ENCODE measurements around the gene CYP39A1. TPM values are rescaled to one million over a fixed set of nuclear protein-coding genes. Genes with fewer than 3 reads are reported as not detected.

CYP39A1 gene
- total and polyA plus RNA-seq, 9 of the 15 experiments (the other 6 are each of a cell fraction or from before 2014, with no cell fraction given), result not detected

DNA sequence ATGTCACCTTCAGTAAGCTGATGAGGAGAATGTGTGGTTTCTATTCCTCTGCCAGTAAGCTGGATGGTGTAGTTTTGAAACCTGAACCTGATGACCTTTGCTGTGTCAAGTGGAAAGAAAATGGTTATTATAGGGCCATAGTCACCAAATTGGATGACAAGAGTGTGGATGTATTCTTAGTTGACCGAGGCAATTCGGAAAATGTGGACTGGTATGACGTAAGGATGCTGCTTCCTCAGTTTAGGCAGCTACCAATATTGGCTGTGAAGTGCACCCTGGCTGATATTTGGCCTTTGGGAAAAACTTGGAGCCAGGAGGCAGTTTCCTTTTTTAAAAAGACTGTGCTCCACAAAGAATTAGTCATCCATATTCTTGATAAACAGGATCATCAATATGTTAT lies 37.0 kb upstream of the CYP39A1 start (continued):
- TF ChIP-seq, protein P1, sequence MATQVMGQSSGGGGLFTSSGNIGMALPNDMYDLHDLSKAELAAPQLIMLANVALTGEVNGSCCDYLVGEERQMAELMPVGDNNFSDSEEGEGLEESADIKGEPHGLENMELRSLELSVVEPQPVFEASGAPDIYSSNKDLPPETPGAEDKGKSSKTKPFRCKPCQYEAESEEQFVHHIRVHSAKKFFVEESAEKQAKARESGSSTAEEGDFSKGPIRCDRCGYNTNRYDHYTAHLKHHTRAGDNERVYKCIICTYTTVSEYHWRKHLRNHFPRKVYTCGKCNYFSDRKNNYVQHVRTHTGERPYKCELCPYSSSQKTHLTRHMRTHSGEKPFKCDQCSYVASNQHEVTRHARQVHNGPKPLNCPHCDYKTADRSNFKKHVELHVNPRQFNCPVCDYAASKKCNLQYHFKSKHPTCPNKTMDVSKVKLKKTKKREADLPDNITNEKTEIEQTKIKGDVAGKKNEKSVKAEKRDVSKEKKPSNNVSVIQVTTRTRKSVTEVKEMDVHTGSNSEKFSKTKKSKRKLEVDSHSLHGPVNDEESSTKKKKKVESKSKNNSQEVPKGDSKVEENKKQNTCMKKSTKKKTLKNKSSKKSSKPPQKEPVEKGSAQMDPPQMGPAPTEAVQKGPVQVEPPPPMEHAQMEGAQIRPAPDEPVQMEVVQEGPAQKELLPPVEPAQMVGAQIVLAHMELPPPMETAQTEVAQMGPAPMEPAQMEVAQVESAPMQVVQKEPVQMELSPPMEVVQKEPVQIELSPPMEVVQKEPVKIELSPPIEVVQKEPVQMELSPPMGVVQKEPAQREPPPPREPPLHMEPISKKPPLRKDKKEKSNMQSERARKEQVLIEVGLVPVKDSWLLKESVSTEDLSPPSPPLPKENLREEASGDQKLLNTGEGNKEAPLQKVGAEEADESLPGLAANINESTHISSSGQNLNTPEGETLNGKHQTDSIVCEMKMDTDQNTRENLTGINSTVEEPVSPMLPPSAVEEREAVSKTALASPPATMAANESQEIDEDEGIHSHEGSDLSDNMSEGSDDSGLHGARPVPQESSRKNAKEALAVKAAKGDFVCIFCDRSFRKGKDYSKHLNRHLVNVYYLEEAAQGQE (IDR thresholded peaks at IDR 0.05; ENCODE audit: borderline replicate concordance), result no peak
- TF ChIP-seq, protein P1 (CRISPR knock-in tag; IDR thresholded peaks at IDR 0.05; ENCODE audit: low read depth), result no peak
- TF ChIP-seq SP2 (IDR thresholded peaks at IDR 0.05; ENCODE audit: extremely low read depth, low read depth, low read length, poor library complexity, severe bottlenecking) (no peak), ARNT (IDR thresholded peaks at IDR 0.05) (no peak), PURB (CRISPR knock-in tag; IDR thresholded peaks at IDR 0.05; ENCODE audit: low read depth) (no peak), TBL1XR1 (IDR thresholded peaks at IDR 0.05; ENCODE audit: low read length in 2 of 2) (no peak), ZBTB7A (IDR thresholded peaks at IDR 0.05; ENCODE audit: borderline replicate concordance, control insufficient read depth, low read depth, low read length) (no peak), CCNT2 (IDR thresholded peaks at IDR 0.05; ENCODE audit: borderline replicate concordance, extremely low read depth, insufficient read length, low read depth, low read length) (no peak), ZNF253 (CRISPR knock-in tag; conservative IDR thresholded peaks at IDR 0.05) (no peak)
- TF ChIP-seq, protein P2, sequence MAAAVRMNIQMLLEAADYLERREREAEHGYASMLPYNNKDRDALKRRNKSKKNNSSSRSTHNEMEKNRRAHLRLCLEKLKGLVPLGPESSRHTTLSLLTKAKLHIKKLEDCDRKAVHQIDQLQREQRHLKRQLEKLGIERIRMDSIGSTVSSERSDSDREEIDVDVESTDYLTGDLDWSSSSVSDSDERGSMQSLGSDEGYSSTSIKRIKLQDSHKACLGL (CRISPR knock-in tag; IDR thresholded peaks at IDR 0.05; ENCODE audit: borderline replicate concordance, poor library complexity, severe bottlenecking), result no peak
- TF ChIP-seq, protein P3, sequence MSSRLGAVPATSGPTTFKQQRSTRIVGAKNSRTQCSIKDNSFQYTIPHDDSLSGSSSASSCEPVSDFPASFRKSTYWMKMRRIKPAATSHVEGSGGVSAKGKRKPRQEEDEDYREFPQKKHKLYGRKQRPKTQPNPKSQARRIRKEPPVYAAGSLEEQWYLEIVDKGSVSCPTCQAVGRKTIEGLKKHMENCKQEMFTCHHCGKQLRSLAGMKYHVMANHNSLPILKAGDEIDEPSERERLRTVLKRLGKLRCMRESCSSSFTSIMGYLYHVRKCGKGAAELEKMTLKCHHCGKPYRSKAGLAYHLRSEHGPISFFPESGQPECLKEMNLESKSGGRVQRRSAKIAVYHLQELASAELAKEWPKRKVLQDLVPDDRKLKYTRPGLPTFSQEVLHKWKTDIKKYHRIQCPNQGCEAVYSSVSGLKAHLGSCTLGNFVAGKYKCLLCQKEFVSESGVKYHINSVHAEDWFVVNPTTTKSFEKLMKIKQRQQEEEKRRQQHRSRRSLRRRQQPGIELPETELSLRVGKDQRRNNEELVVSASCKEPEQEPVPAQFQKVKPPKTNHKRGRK (tag; IDR thresholded peaks at IDR 0.05), result no peak
- TF ChIP-seq, protein P4, sequence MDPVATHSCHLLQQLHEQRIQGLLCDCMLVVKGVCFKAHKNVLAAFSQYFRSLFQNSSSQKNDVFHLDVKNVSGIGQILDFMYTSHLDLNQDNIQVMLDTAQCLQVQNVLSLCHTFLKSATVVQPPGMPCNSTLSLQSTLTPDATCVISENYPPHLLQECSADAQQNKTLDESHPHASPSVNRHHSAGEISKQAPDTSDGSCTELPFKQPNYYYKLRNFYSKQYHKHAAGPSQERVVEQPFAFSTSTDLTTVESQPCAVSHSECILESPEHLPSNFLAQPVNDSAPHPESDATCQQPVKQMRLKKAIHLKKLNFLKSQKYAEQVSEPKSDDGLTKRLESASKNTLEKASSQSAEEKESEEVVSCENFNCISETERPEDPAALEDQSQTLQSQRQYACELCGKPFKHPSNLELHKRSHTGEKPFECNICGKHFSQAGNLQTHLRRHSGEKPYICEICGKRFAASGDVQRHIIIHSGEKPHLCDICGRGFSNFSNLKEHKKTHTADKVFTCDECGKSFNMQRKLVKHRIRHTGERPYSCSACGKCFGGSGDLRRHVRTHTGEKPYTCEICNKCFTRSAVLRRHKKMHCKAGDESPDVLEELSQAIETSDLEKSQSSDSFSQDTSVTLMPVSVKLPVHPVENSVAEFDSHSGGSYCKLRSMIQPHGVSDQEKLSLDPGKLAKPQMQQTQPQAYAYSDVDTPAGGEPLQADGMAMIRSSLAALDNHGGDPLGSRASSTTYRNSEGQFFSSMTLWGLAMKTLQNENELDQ (CRISPR knock-in tag; IDR thresholded peaks at IDR 0.05; ENCODE audit: borderline replicate concordance), result no peak

Measured in K562 (cell line).